NCI-H345 treated with DMSO at 0.1 percent for 48 hours (cell line): Measurements from ENCODE around the gene DLX4.

ENCODE experiments used
- DNase-seq: peaks from one replicate; lab custom pipeline; 2025; ENCODE audit not compliant: unreplicated experiment; lab: John Stamatoyannopoulos, UW

The DLX4 gene

DNA sequence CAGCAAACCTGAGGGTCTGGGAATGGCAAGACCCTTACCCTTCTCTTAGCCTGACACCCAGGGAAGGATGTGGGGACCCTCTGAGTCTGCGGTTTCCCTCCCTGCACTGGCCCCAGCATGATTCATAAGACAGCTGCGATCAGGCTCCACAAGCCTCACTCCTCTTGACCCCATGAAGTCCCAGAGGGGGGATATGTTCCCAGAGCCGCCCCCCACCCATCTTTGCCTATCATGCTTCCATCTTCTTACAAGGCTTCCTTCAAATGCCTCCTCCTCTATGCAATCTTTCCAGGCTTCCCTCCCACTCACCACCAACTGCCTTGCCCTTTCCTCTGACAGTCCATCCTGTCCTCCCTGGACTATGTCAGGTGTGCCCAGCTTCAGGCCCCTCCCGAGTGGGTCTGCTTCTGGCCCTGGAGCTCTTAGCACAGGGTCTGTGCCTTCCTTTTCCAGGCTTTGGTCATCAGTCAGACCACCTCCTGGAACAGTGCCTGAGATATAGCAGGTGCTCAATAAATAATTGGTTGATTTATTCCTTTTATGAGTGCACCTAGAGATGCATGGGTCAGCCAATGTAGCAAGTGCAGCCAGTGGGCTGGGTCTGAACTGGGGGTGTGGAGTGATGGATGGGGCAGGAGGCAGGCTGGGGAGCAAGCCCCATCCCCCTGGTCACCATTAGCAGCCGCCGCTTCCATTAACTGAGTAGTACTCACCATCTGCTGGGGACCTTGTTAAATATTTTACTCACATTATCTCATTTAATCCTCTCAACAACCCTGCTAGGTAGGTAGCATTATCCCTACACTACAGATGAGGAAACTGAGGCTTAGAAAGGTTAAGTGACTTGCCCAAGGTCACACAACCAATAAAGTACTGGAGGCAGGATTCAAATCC lies 17.7 kb downstream of the DLX4 start:
- DNase-seq: no peak

DNA sequence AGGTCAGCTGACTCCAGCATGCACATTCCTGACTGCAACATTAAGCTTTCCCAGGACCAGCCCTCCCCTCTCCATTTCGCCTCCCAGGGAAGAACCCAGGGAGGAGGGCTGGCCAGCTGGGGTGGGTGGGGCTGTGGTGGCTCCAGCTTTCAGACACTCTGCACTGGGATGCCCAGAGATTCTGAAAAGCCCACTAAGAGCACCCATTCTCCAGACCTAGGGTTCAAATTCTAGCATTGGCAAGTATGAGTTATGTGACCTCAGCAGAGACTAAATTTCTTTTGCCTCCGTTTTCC lies 18.2 kb downstream of the DLX4 start:
- no peak for DNase-seq

DNA sequence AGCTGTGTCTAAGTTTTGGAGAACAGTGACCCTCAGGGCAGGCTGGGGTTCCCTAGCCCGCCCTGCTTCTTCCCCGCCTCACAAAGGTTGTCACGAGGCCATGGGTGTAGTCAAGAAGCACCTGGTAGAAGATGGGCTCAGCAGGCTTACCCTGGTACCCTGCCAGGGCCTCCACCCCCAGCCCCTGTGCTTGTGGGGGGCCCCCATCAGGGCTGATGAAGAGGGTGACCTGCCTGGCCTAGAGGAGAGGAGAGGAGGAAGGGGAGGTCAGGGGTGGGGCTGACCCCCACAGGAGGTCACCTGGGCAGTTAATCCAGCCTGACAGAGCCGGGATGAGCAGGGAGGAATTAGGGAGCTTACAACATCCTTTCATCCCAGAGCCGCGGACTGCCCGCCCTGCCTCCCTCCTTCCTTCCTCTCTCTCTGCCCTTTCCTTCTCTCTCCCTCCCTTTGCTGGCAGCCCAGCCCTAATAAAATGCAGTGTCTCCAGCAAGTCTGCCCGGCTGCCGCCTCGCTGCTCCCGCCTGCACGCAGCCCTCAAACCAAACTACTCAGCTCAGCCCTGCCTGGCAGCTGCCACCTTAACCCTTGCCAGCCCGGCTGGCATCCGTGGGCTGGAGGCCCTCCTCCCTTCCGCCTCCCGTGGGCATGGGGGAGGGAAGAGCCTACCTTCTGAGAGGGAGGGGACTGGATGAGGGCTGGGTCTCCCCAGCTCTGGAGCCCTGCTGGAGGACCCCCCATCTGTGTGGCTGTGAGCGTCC lies 18.9 kb downstream of the DLX4 start:
- DNase-seq: peak; percentile 9

DNA sequence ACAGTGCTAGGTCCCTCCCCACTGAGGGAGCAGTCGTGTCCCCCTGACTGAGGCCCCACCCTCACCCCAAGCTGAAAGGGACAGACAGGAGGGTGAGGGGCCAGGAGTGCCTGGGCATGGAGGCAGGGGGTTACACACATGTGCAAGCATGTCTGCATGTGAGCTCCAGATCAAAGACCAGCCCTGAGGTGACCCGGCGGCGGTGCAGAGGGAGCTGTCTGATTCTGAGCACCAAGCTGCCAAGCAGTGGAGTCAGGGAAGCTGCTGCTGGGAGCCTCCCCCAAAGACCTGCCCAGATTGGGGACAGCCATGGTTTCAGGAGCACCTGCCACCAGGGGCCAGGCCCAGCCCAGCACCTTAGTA lies 20.5 kb downstream of the DLX4 start:
- DNase-seq: no peak

DNA sequence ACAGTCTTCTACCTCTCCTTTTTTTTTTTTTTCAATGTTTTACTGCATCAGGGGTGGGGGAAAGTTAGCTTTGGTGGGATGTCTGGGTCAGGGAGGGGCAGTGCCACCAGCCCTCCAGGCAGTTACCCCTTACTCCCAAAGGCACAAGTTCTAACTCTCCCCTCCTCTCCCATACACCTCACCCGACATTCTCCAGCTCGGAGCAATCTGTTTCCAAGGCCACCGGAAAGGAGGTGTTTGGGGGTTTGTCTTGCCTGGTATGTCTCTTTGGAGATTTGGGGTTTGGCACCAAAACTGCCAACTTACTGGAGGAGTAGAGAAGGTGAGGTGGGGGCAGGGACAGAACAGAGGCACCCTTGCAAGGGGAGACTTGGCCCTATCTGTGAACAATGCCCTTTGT lies 21.3 kb downstream of the DLX4 start:
- no peak for DNase-seq

DNA sequence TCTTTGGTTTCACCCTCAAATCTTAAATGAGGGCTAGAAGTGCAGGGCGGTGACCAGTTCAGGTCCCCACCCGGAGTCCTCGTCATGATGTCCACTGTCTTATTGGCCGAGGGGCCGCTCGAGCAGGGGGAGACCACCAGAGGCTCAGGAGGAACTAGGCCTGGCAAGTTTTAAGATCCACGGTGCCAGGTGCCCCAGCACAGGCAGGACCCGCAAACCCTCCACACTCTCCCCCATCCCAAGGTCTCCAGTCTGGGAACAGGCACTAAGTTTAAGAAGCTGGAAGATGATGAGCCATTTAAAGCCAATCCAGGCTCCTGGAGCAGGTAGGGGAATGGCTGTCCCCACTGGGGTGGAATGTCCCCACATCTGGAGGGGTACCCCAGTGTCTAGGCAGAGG lies 21.9 kb downstream of the DLX4 start:
- no peak for DNase-seq

DNA sequence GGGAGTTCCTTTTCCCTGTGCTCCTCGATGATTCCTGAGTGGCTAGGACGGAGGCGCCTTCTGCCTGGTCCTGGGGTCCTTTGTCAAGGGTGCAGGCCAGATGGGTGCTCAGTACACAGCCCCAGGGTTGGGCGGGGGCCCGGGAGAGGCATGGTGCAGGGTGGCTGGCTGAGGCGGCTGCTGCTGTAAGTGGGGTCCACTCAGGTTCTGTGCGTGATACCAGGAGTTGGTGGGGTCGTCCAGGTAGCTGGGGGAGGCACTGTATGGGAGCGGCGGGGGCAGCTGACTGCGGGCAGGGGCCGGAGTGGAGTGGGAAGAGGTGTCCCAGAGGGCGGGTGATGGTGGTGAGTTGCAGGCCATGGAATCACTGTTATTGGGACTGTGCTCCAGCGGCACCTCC lies 22.4 kb downstream of the DLX4 start:
- DNase-seq: no peak

DNA sequence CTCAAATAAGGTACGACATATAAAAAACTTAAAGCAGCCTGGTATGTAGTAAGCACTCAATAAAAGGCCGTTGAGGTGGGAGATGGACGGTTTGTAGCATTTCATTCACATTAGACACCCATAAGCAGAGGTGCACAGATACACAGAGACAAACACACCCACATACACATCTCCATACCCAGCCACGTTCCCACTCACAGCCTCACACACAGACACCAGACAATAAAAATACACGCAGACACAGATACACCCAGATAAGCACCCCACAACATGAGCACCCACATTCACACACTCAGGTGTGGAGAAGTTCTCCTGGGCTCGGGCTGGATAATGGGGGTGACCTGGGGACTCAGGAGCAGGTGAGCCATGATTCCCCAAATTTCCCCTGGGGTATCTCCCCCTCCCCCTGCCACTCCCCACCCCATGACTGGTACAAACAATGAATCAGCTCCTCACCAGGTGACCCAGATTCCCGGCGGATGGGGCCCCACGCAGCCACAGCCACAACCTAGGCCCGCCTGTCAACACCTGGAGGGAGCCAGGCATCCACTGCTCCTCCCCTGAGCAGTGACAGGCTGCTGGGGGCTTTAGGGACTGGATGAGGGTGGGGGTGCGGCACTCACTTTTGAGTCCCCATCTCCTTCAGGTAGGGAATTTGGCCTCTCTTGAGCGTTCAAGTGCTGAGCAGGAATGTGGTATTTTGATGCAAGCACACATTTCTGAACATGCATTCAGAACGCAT lies 23.4 kb downstream of the DLX4 start:
- no peak for DNase-seq

DNA sequence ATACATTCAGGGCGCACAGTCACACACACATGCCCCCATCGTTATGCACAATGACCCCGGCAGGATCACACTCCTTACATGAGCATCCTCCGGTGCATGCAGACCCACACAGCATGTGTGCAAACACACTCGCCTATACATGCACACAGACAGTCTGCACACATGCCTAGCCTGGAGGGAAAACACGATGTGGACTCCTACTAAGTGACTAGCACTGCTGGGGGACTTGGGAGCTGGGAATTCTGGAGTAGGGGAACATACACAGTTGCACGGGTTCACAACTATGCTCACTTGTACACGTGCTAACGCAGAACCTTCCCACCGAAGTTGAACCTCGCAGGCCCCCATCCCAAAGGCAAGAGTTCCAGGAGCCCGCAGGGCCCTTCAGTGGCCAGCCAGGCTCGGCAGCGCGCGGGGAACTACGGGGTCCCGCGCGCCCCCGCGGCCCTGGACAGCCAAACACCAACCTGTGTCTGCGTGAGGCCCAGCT lies 24.0 kb downstream of the DLX4 start:
- no peak for DNase-seq

DNA sequence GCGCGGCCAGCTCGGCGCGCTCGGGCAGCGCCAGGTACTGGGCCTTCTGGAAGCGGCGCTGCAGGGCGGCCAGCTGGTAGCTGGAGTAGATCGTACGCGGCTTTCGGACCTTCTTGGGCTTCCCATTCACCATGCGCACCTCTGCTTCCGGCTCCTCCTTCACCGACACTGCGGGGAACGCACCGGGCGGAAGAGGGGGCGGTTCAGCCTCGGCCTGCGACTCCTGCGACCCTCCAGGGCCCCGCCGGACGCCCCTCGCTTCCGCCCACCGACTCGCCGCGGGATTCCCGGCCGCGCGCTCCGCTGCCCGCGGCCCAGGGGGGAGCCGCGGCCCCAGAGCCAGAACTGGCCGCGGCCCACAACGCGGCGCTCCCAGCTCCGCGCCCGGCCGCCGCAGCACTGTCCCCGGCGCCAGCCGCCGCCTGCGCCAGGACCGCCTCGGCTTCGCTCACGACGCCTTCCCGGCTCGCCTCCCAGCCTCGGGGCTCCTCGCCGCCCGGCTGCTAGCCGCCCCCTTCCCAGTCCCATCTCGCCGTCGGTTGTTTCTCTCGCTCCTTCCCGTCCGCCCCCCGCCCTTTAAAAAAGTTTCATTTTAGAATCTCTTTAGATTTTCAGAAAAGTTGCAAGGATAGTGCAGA lies 24.6 kb downstream of the DLX4 start:
- DNase-seq: no peak

DNA sequence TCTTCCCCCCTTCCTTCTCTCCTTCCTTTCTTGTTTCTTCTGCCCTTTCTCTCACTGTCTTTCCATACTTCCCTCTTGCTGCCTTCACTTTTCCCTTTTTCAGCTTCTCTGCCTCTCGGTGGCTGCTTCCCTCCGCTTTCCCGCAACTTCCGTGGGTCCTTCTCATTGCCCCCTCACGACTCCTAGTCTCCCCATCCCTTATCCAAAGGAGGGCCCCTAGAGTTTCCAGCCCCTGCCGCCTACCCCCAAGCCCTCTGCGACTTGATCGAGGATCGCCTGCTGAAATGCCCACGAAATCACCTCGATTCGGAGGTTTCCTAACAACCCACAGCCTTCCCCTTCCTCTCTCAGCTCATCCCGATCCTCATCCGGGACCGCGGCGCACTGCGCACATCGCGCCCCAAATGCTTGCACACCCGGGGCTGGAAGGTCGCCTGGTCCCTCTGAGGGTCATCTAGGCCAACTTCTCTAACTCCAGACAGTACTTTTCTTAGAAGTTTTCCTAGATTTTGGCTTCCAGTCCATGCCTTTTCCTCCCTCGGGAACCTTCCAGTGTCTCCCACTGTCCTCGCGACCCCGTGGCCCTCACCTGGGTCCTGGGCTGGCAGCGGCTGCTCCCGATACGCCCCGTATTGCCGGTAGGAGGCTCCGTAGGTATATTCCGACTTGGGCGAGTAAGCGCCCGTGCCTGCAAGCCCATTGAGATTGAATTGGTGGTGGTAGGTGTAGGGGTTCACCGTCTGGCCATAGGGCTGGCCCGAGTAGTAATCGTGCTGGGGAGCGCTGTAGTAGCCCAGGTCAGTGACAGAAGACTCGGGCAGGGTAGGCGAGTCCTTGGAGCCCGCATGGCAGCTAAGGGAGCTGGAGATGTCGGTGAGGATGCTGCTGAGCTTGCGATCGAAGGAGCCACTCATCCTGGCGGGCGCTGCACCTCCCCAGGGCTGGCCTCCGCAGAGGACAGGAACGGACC lies 25.4 kb downstream of the DLX4 start:
- no peak for DNase-seq

DNA sequence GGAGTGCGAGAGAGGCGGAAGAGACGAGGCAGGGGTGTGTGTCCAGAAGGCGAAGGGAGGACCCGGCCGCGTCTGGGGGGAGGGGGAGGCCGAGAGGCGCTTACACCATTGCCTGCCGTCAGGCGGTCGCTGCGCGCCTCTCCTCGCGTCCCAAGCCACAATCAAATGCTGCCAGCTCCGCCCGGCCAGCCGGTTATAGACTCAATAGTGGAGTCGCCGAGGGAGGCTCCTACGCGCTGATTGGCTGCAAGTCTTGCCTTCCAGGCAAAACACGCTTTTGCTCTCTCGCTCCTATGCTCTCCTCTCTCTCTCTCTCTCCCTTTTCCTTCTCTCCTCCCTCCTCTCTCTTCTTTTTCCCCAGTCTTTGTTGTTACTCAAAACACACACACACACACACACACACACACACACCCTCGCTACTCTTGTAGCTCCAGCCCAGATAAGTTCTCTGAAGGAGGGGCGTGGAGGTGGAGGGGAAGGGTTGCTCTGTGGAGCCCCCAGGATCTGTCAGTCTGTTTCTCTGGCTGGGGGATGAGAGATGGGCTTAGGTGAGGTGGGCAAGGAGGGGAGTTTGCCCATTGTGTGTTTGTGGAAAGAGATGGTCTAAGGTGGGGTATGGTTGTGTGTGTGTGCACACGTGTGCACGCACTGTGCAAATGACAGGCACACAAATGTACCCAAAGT lies 26.2 kb downstream of the DLX4 start, which contains the start of gene DLX3:
TSS of gene DLX3 (minus strand) at position 170 of the 684 bp plus-strand sequence. CDS start 226 bp downstream, outside the sequence.
- peak; percentile 32 for DNase-seq

DNA sequence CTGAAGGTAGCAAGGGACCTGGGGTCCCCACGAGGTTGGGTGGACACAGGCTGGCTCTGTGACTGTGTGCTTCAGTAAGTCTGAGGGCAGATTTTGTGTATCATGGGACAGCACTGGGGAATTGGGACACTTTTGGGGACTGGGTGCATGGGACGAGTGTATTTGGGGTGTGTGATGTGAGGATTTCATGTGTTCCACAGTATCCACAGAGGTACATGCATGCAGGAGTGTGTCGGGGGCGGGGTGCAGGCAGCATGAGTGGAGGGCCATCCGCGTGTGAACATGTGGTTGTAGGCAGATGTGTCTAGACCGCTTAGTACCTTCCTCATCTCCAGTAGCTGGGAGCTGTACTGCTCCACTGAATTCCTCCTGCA lies 27.1 kb downstream of the DLX4 start:
- no peak for DNase-seq

DNA sequence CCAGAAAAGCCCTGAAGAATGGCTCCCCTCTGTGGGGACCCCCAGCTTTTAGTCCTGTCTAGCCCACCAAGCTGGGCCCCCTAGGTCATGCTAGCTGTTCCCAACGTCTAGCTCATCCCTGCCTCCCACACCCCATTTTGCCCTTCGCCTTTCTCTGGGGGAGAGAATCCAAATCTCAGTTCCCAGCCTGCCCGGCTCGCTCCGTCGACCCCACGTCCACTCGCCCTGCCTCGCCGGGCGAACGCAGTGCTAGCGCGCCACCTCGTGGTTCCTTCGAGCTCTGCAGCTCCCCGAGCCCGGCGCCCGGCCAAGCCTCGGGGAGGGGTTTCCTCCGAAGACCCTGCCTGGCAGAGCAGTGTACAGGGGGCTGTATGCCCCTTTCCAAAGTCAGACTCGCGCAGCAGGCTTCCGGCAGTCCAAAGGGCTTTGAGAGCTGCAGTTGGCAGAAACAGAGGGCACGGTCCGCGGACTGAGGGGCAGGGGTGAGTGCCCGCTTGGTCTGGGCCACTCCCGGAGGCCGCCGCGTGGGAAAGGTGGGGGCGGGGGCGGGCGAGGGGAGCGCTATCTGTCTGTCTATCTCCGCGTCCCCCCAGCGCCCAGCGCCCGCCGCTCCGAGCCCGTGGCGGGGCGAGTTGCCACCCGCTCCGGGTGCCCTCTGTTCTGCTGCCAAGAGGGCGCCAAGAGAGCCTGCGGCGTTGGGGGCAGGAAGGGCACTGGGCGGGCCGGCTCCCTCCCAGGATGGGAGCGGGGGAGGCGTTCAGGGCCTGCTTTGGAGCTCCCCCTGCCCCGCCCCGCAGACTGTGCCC lies 27.7 kb downstream of the DLX4 start:
- no peak for DNase-seq

DNA sequence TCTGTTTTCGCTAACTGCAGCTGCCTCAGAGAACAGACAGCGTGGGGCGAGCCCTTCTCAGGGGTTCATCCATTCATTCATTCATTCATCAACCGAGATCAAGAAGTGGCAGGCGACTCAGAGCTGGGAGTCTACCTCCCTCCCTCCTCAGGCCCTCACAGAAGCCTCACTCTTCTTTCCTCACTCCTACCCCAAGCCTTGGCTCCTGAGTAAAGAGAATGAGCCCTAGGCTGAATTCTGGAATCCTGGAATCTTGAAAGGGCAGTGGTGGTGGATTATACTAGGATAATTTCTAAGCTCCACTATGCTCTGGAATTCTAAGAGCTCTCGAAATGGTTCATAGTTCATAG lies 28.3 kb downstream of the DLX4 start:
- no peak for DNase-seq

DNA sequence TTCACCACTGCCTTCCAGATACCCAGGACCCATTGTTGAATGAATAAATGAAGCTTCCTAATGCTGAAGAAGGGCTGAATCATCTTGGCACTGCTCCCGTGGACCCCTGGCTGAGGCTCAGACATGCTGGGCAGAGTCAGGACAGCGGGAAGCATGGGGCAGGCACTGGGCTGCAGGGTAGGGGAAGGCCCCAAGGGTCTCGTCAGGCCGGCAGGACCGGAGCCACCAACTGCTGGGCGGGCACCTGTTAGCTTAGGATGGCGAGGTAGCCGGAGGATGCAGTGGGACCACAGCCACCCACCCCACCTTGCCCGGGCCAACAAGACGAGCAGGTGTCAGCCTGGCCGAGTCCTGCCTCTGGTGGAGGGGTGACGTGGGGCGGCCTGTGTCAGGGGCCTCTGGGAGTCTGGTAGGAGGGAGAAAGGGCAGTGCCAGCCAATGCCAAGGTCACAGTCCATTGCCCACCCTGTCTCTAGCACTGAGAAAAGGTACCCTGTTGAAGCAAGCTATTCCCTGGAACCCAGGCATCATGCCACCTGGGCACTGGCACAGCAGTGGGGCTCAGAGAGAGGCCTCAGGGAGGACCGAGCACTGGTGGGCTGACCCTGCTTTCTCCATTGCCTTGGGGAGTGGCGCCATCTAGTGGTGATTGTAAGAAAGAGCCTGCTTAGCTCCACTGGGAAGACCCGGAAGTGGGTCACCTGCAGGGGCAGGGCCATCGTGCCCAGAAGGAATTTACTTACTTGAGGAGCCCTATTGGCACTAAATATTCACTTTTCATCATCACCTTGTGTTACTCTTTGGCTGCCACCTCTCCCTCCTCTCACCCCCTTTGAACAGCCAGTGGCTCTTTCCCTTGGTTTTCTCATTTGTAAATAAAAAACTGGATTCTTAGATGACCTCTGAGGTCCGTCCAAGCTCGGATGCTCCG lies 29.0 kb downstream of the DLX4 start:
- peak; percentile 74 for DNase-seq

DNA sequence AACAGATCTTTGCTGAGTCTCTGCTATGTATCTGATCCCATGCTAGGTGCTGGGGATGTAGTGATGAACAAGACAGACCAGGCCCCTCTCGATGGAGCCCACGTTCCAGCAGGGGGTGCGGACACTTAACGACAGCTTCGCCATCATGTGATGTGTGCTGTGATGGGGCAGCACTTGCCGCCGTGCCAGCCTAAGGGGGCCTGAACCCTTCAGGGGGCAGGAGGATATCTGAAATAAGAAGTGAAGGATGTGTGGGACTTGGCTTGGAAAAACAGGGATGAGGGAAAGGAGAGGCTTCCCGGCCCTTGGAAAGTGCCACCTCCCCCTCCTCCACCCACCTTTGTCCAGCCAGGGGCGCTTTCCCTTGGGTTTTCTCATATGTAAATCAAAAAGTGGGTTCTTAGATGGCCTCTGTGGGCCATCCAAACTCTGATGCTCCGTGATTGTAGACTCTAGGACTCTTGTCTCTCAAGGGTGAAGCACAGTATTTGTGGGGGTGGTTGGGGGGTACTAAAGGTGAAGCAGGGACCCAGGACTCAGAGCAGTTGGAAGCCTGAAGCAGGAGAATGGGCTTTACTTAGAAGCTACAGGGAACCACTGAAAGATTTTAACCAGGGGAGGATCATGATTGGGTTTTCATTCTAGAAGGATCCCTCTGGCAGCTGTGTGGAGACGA lies 30.0 kb downstream of the DLX4 start:
- DNase-seq: no peak
